Measurements from ENCODE around the gene MSRB3.

GRCh38 chr12:65330331-65330730 is 51.8 kb downstream of the MSRB3 start:
- TF ChIP-seq ZBTB21 (CRISPR knock-in tag; IDR thresholded peaks at IDR 0.05; ENCODE audit: borderline replicate concordance) (no peak), CTCF (IDR thresholded peaks at IDR 0.05) (no peak), NR3C1 (CRISPR knock-in tag; conservative IDR thresholded peaks at IDR 0.05; ENCODE audit: low read depth) (no peak), TEAD1 (CRISPR knock-in tag; IDR thresholded peaks at IDR 0.05) (no peak), JUN (CRISPR knock-in tag; IDR thresholded peaks at IDR 0.05) (no peak)
